ENCODE results near the gene ROBO1. TPM values are rescaled to one million over a fixed set of nuclear protein-coding genes. Genes with fewer than 3 reads are reported as not detected.

Gene ROBO1
- total RNA-seq, 4 donors from 2014 or later, result 8.6 to 26.3 (median 16.6) TPM

GRCh38 chr3:79551997-79552396 is 215.8 kb downstream of the ROBO1 start:
- no peaks in the 10 kb centered on the region for H3K27me3 ChIP-seq
- no peak overlapping the region for H3K4me3 ChIP-seq (replicated peaks in 1 of 3)
- H3K4me1 ChIP-seq, result no peaks in the 10 kb centered on the region
- intact Hi-C loops (cut with DNase I), result no loop called here
- DNase-seq, result no peak
- WGBS, 2 donors, result 54 to 57% methylated on average over 4 of the region's 4 CpGs
- no peaks in the 10 kb centered on the region for H3K36me3 ChIP-seq
- no peak overlapping the region for H3K27ac ChIP-seq
- H3K9me3 ChIP-seq, result no peaks in the 10 kb centered on the region
- TF ChIP-seq, protein P1, sequence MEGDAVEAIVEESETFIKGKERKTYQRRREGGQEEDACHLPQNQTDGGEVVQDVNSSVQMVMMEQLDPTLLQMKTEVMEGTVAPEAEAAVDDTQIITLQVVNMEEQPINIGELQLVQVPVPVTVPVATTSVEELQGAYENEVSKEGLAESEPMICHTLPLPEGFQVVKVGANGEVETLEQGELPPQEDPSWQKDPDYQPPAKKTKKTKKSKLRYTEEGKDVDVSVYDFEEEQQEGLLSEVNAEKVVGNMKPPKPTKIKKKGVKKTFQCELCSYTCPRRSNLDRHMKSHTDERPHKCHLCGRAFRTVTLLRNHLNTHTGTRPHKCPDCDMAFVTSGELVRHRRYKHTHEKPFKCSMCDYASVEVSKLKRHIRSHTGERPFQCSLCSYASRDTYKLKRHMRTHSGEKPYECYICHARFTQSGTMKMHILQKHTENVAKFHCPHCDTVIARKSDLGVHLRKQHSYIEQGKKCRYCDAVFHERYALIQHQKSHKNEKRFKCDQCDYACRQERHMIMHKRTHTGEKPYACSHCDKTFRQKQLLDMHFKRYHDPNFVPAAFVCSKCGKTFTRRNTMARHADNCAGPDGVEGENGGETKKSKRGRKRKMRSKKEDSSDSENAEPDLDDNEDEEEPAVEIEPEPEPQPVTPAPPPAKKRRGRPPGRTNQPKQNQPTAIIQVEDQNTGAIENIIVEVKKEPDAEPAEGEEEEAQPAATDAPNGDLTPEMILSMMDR (IDR thresholded peaks at IDR 0.05), result no peak
- TF ChIP-seq POLR2A (IDR thresholded peaks at IDR 0.05), result no peak

DNA sequence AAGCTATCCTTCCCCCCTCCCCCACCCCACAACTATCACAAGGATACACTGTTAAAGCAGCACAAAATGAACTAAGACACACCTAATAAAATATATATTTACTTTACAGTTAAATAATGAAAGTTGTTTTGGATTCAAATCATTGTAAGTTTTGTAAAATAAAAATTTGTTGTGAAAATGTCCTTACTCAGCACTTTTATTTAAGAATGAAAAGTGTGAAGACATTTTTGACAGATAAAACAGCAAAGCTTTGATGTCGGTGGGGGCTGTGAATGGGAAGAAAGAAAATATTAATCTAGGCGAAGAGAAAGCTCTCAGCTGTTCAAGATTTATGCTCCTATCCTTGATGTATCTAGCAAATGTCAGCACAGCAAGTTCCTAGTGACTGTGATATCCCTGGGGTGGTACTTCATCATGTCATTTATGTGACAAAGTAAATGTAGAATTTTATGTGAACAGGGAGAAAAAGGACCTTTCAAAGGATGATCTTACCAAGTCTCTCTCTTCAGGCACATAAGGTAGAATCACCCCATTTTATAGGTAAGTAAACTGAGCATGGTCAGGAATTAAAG is 216.4 kb downstream of the ROBO1 start:
- intact Hi-C loops (cut with DNase I), result no loop called here
- 68 to 91% methylated on average over 2 of the region's 2 CpGs for WGBS, 2 donors
- H3K4me1 ChIP-seq, result no peaks in the 10 kb centered on the region
- no peak overlapping the region for H3K27ac ChIP-seq
- H3K9me3 ChIP-seq, result no peaks in the 10 kb centered on the region
- no peaks in the 10 kb centered on the region for H3K36me3 ChIP-seq
- no peaks in the 10 kb centered on the region for H3K27me3 ChIP-seq
- no peak for DNase-seq
- no peak for TF ChIP-seq POLR2A (IDR thresholded peaks at IDR 0.05)
- TF ChIP-seq, protein P1 (IDR thresholded peaks at IDR 0.05), result no peak
- no peak overlapping the region for H3K4me3 ChIP-seq (replicated peaks in 1 of 3)

GRCh38 chr3:79543218-79543982 is 224.4 kb downstream of the ROBO1 start:
- no peaks in the 10 kb centered on the region for H3K4me1 ChIP-seq
- no peak for DNase-seq
- no peaks in the 10 kb centered on the region for H3K9me3 ChIP-seq
- TF ChIP-seq POLR2A (IDR thresholded peaks at IDR 0.05), result no peak
- TF ChIP-seq, protein P1 (IDR thresholded peaks at IDR 0.05), result no peak
- H3K36me3 ChIP-seq, result no peaks in the 10 kb centered on the region
- no peak overlapping the region for H3K4me3 ChIP-seq (replicated peaks in 1 of 3)
- intact Hi-C loops (cut with DNase I), result no loop called here
- 78 to 81% methylated on average over 5 of the region's 5 CpGs for WGBS, 2 donors
- H3K27ac ChIP-seq, result no peak overlapping the region
- no peaks in the 10 kb centered on the region for H3K27me3 ChIP-seq

DNA sequence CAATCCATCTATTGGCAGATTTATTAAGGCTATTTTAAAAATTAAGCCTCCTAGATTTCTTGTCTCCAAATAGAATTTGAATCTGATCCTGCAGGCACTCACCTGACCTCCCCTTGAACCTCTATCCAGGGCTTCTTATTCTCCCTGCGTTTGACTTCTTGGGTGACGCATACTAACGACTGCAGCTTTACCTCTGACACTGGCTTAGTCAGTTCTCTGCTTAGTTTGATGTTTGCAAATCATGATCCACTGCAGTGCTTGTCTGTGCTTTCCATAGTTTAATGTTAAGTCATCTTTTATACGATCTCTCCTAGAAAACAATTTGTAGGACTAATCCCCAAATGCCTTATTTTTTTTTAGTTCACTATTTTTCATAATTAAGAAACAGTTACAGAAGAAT is 233.1 kb downstream of the ROBO1 start:
- no peak for TF ChIP-seq POLR2A (IDR thresholded peaks at IDR 0.05)
- TF ChIP-seq, protein P1 (IDR thresholded peaks at IDR 0.05), result no peak
- no peaks in the 10 kb centered on the region for H3K9me3 ChIP-seq
- intact Hi-C loops (cut with DNase I), result no loop called here
- DNase-seq, result no peak
- no peak overlapping the region for H3K4me3 ChIP-seq (replicated peaks in 1 of 3)
- 43 to 53% methylated on average over 4 of the region's 4 CpGs for WGBS, 2 donors
- H3K27me3 ChIP-seq, result no peaks in the 10 kb centered on the region
- H3K27ac ChIP-seq, result no peak overlapping the region
- H3K4me1 ChIP-seq, result no peaks in the 10 kb centered on the region
- H3K36me3 ChIP-seq, result no peaks in the 10 kb centered on the region

- Histone ChIP-seq H3K4me3 (replicated peaks in 1 of 3) (no peak overlapping the region), H3K4me1 (no peaks in the 10 kb centered on the region), H3K36me3 (no peaks in the 10 kb centered on the region), H3K9me3 (no peaks in the 10 kb centered on the region), H3K27ac (no peak overlapping the region), H3K27me3 (no peaks in the 10 kb centered on the region)
- DNase-seq, result no peak
- TF ChIP-seq, protein P1 (IDR thresholded peaks at IDR 0.05), result no peak
- no peak for TF ChIP-seq POLR2A (IDR thresholded peaks at IDR 0.05)
- WGBS, 2 donors, result 71 to 88% methylated on average over 8 of the region's 8 CpGs
- intact Hi-C loops (cut with DNase I), result no loop called here
These were observed 236.1 kb downstream of the ROBO1 start for GRCh38 chr3:79531566-79532295.

Measured in thyroid gland (tissue), 4 donors.